HL-60/S4 treated with phorbol 12-myristate 13-acetate at 8.2 ng/mL for 4 days and 3 days (cell line): Measurements from ENCODE around the gene GOSR2.

ENCODE experiments used
- in situ Hi-C: fragments of 300-500 bp; cut with MboI; formaldehyde crosslinking; loops from 2 replicates; pipeline ENCODE4 v1.15.0; 2022; ENCODE audit warnings: low sequenced_read_pairs

The GOSR2 gene

GRCh38 chr17:46958041-46958591 lies 35.2 kb downstream of the GOSR2 start:
- in situ Hi-C loops: no loop called here

- in situ Hi-C loops: no loop called here
Observed at GRCh38 chr17:46960152-46960551, 37.2 kb downstream of the GOSR2 start.

- in situ Hi-C loops: no loop called here
Observed at GRCh38 chr17:46962374-46962790, 39.4 kb downstream of the GOSR2 start.

GRCh38 chr17:46963571-46963970 lies 40.6 kb downstream of the GOSR2 start:
- in situ Hi-C loops: no loop called here

- in situ Hi-C loops: no loop called here
Observed at GRCh38 chr17:46964315-46965265, 41.6 kb downstream of the GOSR2 start.

- in situ Hi-C loops: no loop called here
Observed at GRCh38 chr17:46968224-46968834, 45.4 kb downstream of the GOSR2 start.

GRCh38 chr17:46968896-46969295 lies 45.9 kb downstream of the GOSR2 start:
- in situ Hi-C loops: no loop called here

- in situ Hi-C loops: no loop called here
Observed at GRCh38 chr17:46971647-46972300, 48.8 kb downstream of the GOSR2 start.

GRCh38 chr17:46972346-46972745 lies 49.4 kb downstream of the GOSR2 start:
- in situ Hi-C loops: no loop called here

- in situ Hi-C loops: no loop called here
Observed at GRCh38 chr17:46974086-46974485, 51.1 kb downstream of the GOSR2 start.

- in situ Hi-C loops: no loop called here
Observed at GRCh38 chr17:46975287-46975686, 52.3 kb downstream of the GOSR2 start.

GRCh38 chr17:46976626-46977270 lies 53.8 kb downstream of the GOSR2 start:
- in situ Hi-C loops: no loop called here

- in situ Hi-C loops: no loop called here
Observed at GRCh38 chr17:46977348-46977747, 54.4 kb downstream of the GOSR2 start.

- in situ Hi-C loops: no loop called here
Observed at GRCh38 chr17:46977750-46978488, 55.0 kb downstream of the GOSR2 start.

GRCh38 chr17:46978489-46979146 lies 55.7 kb downstream of the GOSR2 start:
- in situ Hi-C loops: no loop called here

GRCh38 chr17:46979147-46979863 lies 56.3 kb downstream of the GOSR2 start, which contains the start of gene RPRML:
RPRML (minus strand) TSS chr17:46979253; CDS start chr17:46979007, 246 bp downstream.
- in situ Hi-C loops: no loop called here

GRCh38 chr17:46982577-46982976 lies 59.6 kb downstream of the GOSR2 start:
- in situ Hi-C loops: no loop called here

GRCh38 chr17:46983782-46984181 lies 60.8 kb downstream of the GOSR2 start:
- in situ Hi-C loops: no loop called here

GRCh38 chr17:46984341-46984740 lies 61.4 kb downstream of the GOSR2 start:
- in situ Hi-C loops: no loop called here
